Hematopoietic multipotent progenitor cell treated with erythropoietin and hydrocortisone succinate and interleukin-3 and kit ligand, for 4 days (in vitro differentiated cells): ENCODE data around the gene NCOA5.

Experiments used
- DNase-seq: peaks from one replicate; pipeline ENCODE4 v3.0.0-alpha.2; 2015

NCOA5 gene

GRCh38 chr20:46011631-46012482 lies 77.9 kb downstream of the NCOA5 start:
- peak; percentile 85 for DNase-seq
